Immature natural killer cell (primary cell): ENCODE data around the gene FAM168B. TPM values are rescaled to one million over a fixed set of nuclear protein-coding genes. Genes with fewer than 3 reads are reported as not detected.
"Not testable (repeated sequence)": the region's sequence is repeated elsewhere in the genome, so short reads cannot be mapped to it uniquely, and the experiment has no call there.

Experiments used
- DNase-seq, 3 donors: peaks; one replicate each; pipeline ENCODE4 v3.0.0; 2022; ENCODE audit warnings: mixed read lengths in 1 of 3
- H3K27ac Mint-ChIP-seq, 6 donors: one replicate each; pipeline ENCODE4 v1.8.0; 2020; ENCODE audit warnings: mixed read lengths in 6 of 6, mild to moderate bottlenecking in 5 of 6, inconsistent platforms in 4 of 6, moderate library complexity in 3 of 6
- H3K27me3 Mint-ChIP-seq, 3 donors: one replicate each; pipeline ENCODE4 v1.8.0; 2020 to 2021; ENCODE audit warnings: low read depth in 3 of 3, mild to moderate bottlenecking in 3 of 3, mixed read lengths in 3 of 3, moderate library complexity in 3 of 3, inconsistent platforms in 1 of 3
- H3K36me3 Mint-ChIP-seq, 3 donors: one replicate each; pipeline ENCODE4 v1.8.0; 2020; ENCODE audit warnings: mixed read lengths in 3 of 3, inconsistent platforms in 2 of 3, mild to moderate bottlenecking in 2 of 3
- H3K4me1 Mint-ChIP-seq, 2 donors: one replicate each; pipeline ENCODE4 v1.8.0; 2020; ENCODE audit warnings: inconsistent platforms in 2 of 2, mild to moderate bottlenecking in 2 of 2, mixed read lengths in 2 of 2, moderate library complexity in 1 of 2
- H3K4me3 Mint-ChIP-seq, 5 donors: one replicate each; pipeline ENCODE4 v1.8.0; 2020; ENCODE audit warnings: mild to moderate bottlenecking in 5 of 5, mixed read lengths in 5 of 5, inconsistent platforms in 3 of 5, moderate library complexity in 3 of 5
- H3K9me3 Mint-ChIP-seq, 6 donors: one replicate each; pipeline ENCODE4 v1.8.0; 2020; ENCODE audit warnings: mild to moderate bottlenecking in 6 of 6, mixed read lengths in 6 of 6, inconsistent platforms in 4 of 6, moderate library complexity in 3 of 6
- polyA plus RNA-seq, 3 donors: library from polyadenylated mRNA; unstranded; fragments of 300-500 nt; fragmentation: Illumina TruSeq; gene quantifications; one replicate each; pipeline ENCODE4 v1.2.3, GENCODE V29; 2021

The FAM168B gene
- polyA plus RNA-seq, 3 donors from 2014 or later, result 20.3 to 47.0 (median 23.6) TPM

GRCh38 chr2:131085646-131086045, 7.6 kb downstream of the FAM168B start:
- H3K27ac Mint-ChIP-seq, result peak overlapping the region in 4 of 6 donors; percentile 6 to 67 (median 43)
- H3K9me3 Mint-ChIP-seq, result no peaks in the 10 kb centered on the region
- DNase-seq, result no peak
- peaks cover 0 to 4% (median 0%) of the 10 kb centered on the region in 3 donors for H3K27me3 Mint-ChIP-seq
- peaks cover 16 to 30% (median 16%) of the 10 kb centered on the region in 3 donors for H3K36me3 Mint-ChIP-seq
- peaks cover 42 to 67% of the 10 kb centered on the region in 2 donors for H3K4me1 Mint-ChIP-seq
- no peak overlapping the region for H3K4me3 Mint-ChIP-seq

GRCh38 chr2:131081190-131081589, 12.1 kb downstream of the FAM168B start:
- Mint-ChIP-seq H3K27ac (peak overlapping the region in 3 of 6 donors; percentile 4 to 50 (median 26)), H3K27me3 (peaks cover 0 to 13% (median 2%) of the 10 kb centered on the region in 3 donors), H3K9me3 (no peaks in the 10 kb centered on the region), H3K4me3 (peak overlapping the region in 1 of 5 donors; percentile 5), H3K4me1 (peaks cover 59 to 79% of the 10 kb centered on the region in 2 donors), H3K36me3 (peaks cover 17 to 49% (median 24%) of the 10 kb centered on the region in 3 donors)
- DNase-seq, result no peak

- H3K4me3 Mint-ChIP-seq, result peak overlapping the region in 4 of 5 donors; percentile 56 to 70 (median 65)
- peaks cover 9 to 46% (median 24%) of the 10 kb centered on the region in 3 donors for H3K36me3 Mint-ChIP-seq
- H3K27me3 Mint-ChIP-seq, result peaks cover 0 to 11% (median 4%) of the 10 kb centered on the region in 3 donors
- DNase-seq, H3K9me3 Mint-ChIP-seq: not testable (repeated sequence)
- H3K27ac Mint-ChIP-seq, result peak overlapping the region; percentile 40 to 87 (median 80)
- H3K4me1 Mint-ChIP-seq, result peaks cover 52 to 77% of the 10 kb centered on the region in 2 donors
Observed at GRCh38 chr2:131079931-131080330, 13.3 kb downstream of the FAM168B start.

- peaks cover 0 to 8% (median 4%) of the 10 kb centered on the region in 3 donors for H3K27me3 Mint-ChIP-seq
- peak overlapping the region in 3 of 6 donors; percentile 6 to 42 (median 6) for H3K27ac Mint-ChIP-seq
- peaks cover 9 to 48% (median 24%) of the 10 kb centered on the region in 3 donors for H3K36me3 Mint-ChIP-seq
- H3K4me1 Mint-ChIP-seq, result peaks cover 57 to 84% of the 10 kb centered on the region in 2 donors
- H3K4me3 Mint-ChIP-seq, result peak overlapping the region in 1 of 5 donors; percentile 29
- no peaks in the 10 kb centered on the region for H3K9me3 Mint-ChIP-seq
- no peak for DNase-seq
Observed at GRCh38 chr2:131077966-131078365, 15.3 kb downstream of the FAM168B start.

GRCh38 chr2:131077182-131077846, 15.9 kb downstream of the FAM168B start:
- no peak for DNase-seq
- Mint-ChIP-seq H3K36me3 (peaks cover 9 to 48% (median 24%) of the 10 kb centered on the region in 3 donors), H3K4me3 (no peak overlapping the region), H3K4me1 (peaks cover 54 to 80% of the 10 kb centered on the region in 2 donors), H3K27me3 (peaks cover 0 to 8% (median 4%) of the 10 kb centered on the region in 3 donors), H3K9me3 (no peaks in the 10 kb centered on the region), H3K27ac (no peak overlapping the region)

GRCh38 chr2:131076707-131077106, 16.6 kb downstream of the FAM168B start:
- DNase-seq, result no peak
- Mint-ChIP-seq H3K36me3 (peaks cover 9 to 47% (median 24%) of the 10 kb centered on the region in 3 donors), H3K4me1 (peaks cover 51 to 78% of the 10 kb centered on the region in 2 donors), H3K4me3 (no peak overlapping the region), H3K9me3 (no peaks in the 10 kb centered on the region), H3K27ac (peak overlapping the region in 1 of 6 donors; percentile 67), H3K27me3 (peaks cover under 1 to 8% (median 4%) of the 10 kb centered on the region in 3 donors)

- Mint-ChIP-seq H3K4me1 (peaks cover 44 to 74% of the 10 kb centered on the region in 2 donors), H3K36me3 (peaks cover 8 to 44% (median 20%) of the 10 kb centered on the region in 3 donors)
- H3K27me3 Mint-ChIP-seq, H3K9me3 Mint-ChIP-seq, DNase-seq, H3K4me3 Mint-ChIP-seq, H3K27ac Mint-ChIP-seq: not testable (repeated sequence)
Observed at GRCh38 chr2:131075578-131075977, 17.7 kb downstream of the FAM168B start.

GRCh38 chr2:131068172-131068571, 25.1 kb downstream of the FAM168B start:
- not testable (repeated sequence) for DNase-seq, H3K9me3 Mint-ChIP-seq, H3K4me3 Mint-ChIP-seq, H3K27ac Mint-ChIP-seq, H3K27me3 Mint-ChIP-seq
- H3K36me3 Mint-ChIP-seq, result peaks cover 18 to 24% (median 19%) of the 10 kb centered on the region in 3 donors
- peaks cover 24 to 64% of the 10 kb centered on the region in 2 donors for H3K4me1 Mint-ChIP-seq

- no peak for DNase-seq
- no peak overlapping the region for H3K4me3 Mint-ChIP-seq
- H3K9me3 Mint-ChIP-seq, result no peaks in the 10 kb centered on the region
- peaks cover 24 to 66% of the 10 kb centered on the region in 2 donors for H3K4me1 Mint-ChIP-seq
- peaks cover 0 to 3% (median 0%) of the 10 kb centered on the region in 3 donors for H3K27me3 Mint-ChIP-seq
- H3K36me3 Mint-ChIP-seq, result peaks cover 18 to 24% (median 19%) of the 10 kb centered on the region in 3 donors
- peak overlapping the region in 2 of 6 donors; percentile 42 to 82 for H3K27ac Mint-ChIP-seq
Observed at GRCh38 chr2:131067465-131068125, 25.7 kb downstream of the FAM168B start.

GRCh38 chr2:131064589-131065512, 28.4 kb downstream of the FAM168B start:
- H3K36me3 Mint-ChIP-seq, result peaks cover 4 to 19% (median 9%) of the 10 kb centered on the region in 3 donors
- no peak overlapping the region for H3K4me3 Mint-ChIP-seq
- H3K27me3 Mint-ChIP-seq, result peaks cover 0 to 1% (median 0%) of the 10 kb centered on the region in 3 donors
- H3K9me3 Mint-ChIP-seq, result no peaks in the 10 kb centered on the region
- H3K27ac Mint-ChIP-seq, result peak overlapping the region in 3 of 6 donors; percentile 0 to 46 (median 36)
- DNase-seq, result no peak
- peaks cover 34 to 72% of the 10 kb centered on the region in 2 donors for H3K4me1 Mint-ChIP-seq

GRCh38 chr2:131063501-131064283, 29.6 kb downstream of the FAM168B start:
- Mint-ChIP-seq H3K36me3 (peaks cover 4 to 19% (median 9%) of the 10 kb centered on the region in 3 donors), H3K4me1 (peaks cover 39 to 83% of the 10 kb centered on the region in 2 donors), H3K27ac (peak overlapping the region in 2 of 6 donors; percentile 24 to 58), H3K9me3 (no peaks in the 10 kb centered on the region), H3K4me3 (no peak overlapping the region), H3K27me3 (peaks cover 0 to 1% (median 0%) of the 10 kb centered on the region in 3 donors)
- DNase-seq, result no peak

GRCh38 chr2:131058920-131059319, 34.3 kb downstream of the FAM168B start:
- H3K4me3 Mint-ChIP-seq, result no peak overlapping the region
- H3K4me1 Mint-ChIP-seq, result peaks cover 46 to 79% of the 10 kb centered on the region in 2 donors
- peaks cover 0 to 14% (median 5%) of the 10 kb centered on the region in 3 donors for H3K36me3 Mint-ChIP-seq
- no peak for DNase-seq
- no peak overlapping the region for H3K27ac Mint-ChIP-seq
- H3K27me3 Mint-ChIP-seq, result peaks cover 0 to 3% (median 3%) of the 10 kb centered on the region in 3 donors
- H3K9me3 Mint-ChIP-seq, result no peaks in the 10 kb centered on the region
